Measurements from ENCODE around the gene MYL4. TPM values are rescaled to one million over a fixed set of nuclear protein-coding genes. Genes with fewer than 3 reads are reported as not detected.
A peak's percentile ranks its signal among the peaks of the same experiment; 100 is the strongest.

MYL4 gene
- total RNA-seq, 2 experiments from 2014 or later = not detected

GRCh38 chr17:47252209-47252608, 43.1 kb downstream of the MYL4 start:
- POLR2A ChIA-PET = no interaction called here

GRCh38 chr17:47252766-47253512, 43.8 kb downstream of the MYL4 start:
- no peak for TF ChIP-seq CTCF (IDR thresholded peaks at IDR 0.05)
- ChIA-PET POLR2A (no interaction called here), CTCF (interaction anchor here (1.1 kb wide), 1 partner anchor 23 kb away, joined by 3 read pairs; no protein-coding TSS in a partner anchor)
- DNase-seq = no peak
- intact Hi-C loops (cut with micrococcal nuclease) = no loop called here
- H3K9me3 Mint-ChIP-seq = no peaks in the 10 kb centered on the region
- H3K27me3 Mint-ChIP-seq = peaks cover 52% of the 10 kb centered on the region
- no peak for ATAC-seq
- H3K4me1 Mint-ChIP-seq (ENCODE audit: low read depth) = peaks cover 4% of the 10 kb centered on the region
- peak overlapping the region; percentile 42 for H3K4me3 Mint-ChIP-seq
- H3K36me3 Mint-ChIP-seq (ENCODE audit: low read depth) = no peaks in the 10 kb centered on the region
- H3K27ac Mint-ChIP-seq = no peak overlapping the region

More at GRCh38 chr17:47252209-47252608, 43.1 kb downstream of the MYL4 start:
- no peak overlapping the region for H3K4me3 Mint-ChIP-seq
- ATAC-seq = no peak
- no peak for DNase-seq
- H3K27me3 Mint-ChIP-seq = peaks cover 46% of the 10 kb centered on the region
- H3K9me3 Mint-ChIP-seq = no peaks in the 10 kb centered on the region
- CTCF ChIA-PET = no interaction called here
- intact Hi-C loops (cut with micrococcal nuclease) = no loop called here
- no peak for TF ChIP-seq CTCF (IDR thresholded peaks at IDR 0.05)
- no peaks in the 10 kb centered on the region for H3K36me3 Mint-ChIP-seq (ENCODE audit: low read depth)
- peaks cover 3% of the 10 kb centered on the region for H3K4me1 Mint-ChIP-seq (ENCODE audit: low read depth)
- no peak overlapping the region for H3K27ac Mint-ChIP-seq

GRCh38 chr17:47253541-47254402, 44.6 kb downstream of the MYL4 start, which contains the start of gene ITGB3:
Gene ITGB3 (plus strand): TSS chr17:47253827. CDS start chr17:47253862, 35 bp downstream.
- Mint-ChIP-seq H3K36me3 (ENCODE audit: low read depth) (no peaks in the 10 kb centered on the region), H3K9me3 (no peaks in the 10 kb centered on the region), H3K27me3 (peaks cover 57% of the 10 kb centered on the region), H3K27ac (no peak within 1 kb of the TSS), H3K4me1 (ENCODE audit: low read depth) (peaks cover 4% of the 10 kb centered on the region), H3K4me3 (peak within 1 kb of the TSS; percentile 69)
- DNase-seq = peak; percentile 74
- TF ChIP-seq CTCF (IDR thresholded peaks at IDR 0.05) = peak; percentile 33
- intact Hi-C loops (cut with micrococcal nuclease) = no loop called here
- peak; percentile 93 for ATAC-seq
- ChIA-PET POLR2A (no interaction called here), CTCF (interaction anchor here (1.1 kb wide), 1 partner anchor 24 kb away, joined by 3 read pairs; no protein-coding TSS in a partner anchor)

GRCh38 chr17:47254403-47254943, 45.3 kb downstream of the MYL4 start:
- POLR2A ChIA-PET = no interaction called here
- no peaks in the 10 kb centered on the region for H3K9me3 Mint-ChIP-seq
- H3K27ac Mint-ChIP-seq = no peak overlapping the region

More at GRCh38 chr17:47254403-47254943, 45.3 kb downstream of the MYL4 start:
- intact Hi-C loops (cut with micrococcal nuclease) = no loop called here
- H3K4me1 Mint-ChIP-seq (ENCODE audit: low read depth) = peaks cover 4% of the 10 kb centered on the region
- no peaks in the 10 kb centered on the region for H3K36me3 Mint-ChIP-seq (ENCODE audit: low read depth)
- peak overlapping the region; percentile 69 for H3K4me3 Mint-ChIP-seq
- peaks cover 61% of the 10 kb centered on the region for H3K27me3 Mint-ChIP-seq
- no peak for TF ChIP-seq CTCF (IDR thresholded peaks at IDR 0.05)
- ATAC-seq (no peak), DNase-seq (no peak)
- CTCF ChIA-PET = interaction anchor here (1.1 kb wide), 1 partner anchor 24 kb away, joined by 3 read pairs; no protein-coding TSS in a partner anchor

Measured in activated CD8-positive, alpha-beta T cell treated with anti-CD3 and anti-CD28 coated beads for 36 hours (primary cell).